Measurements from ENCODE around the gene HECTD4.

The HECTD4 gene

GRCh38 chr12:112176321-112177010, 205.8 kb downstream of the HECTD4 start:
- DNase-seq (ENCODE audit: low read depth) = no peak

GRCh38 chr12:112175361-112176155, 206.7 kb downstream of the HECTD4 start:
- DNase-seq (ENCODE audit: low read depth) = no peak

- DNase-seq (ENCODE audit: low read depth) = no peak
These were observed 209.5 kb downstream of the HECTD4 start for GRCh38 chr12:112172556-112173324.

GRCh38 chr12:112170971-112171596, 211.1 kb downstream of the HECTD4 start:
- no peak for DNase-seq (ENCODE audit: low read depth)

- no peak for DNase-seq (ENCODE audit: low read depth)
These were observed 211.9 kb downstream of the HECTD4 start for GRCh38 chr12:112170376-112170775.

GRCh38 chr12:112169966-112170365, 212.3 kb downstream of the HECTD4 start:
- no peak for DNase-seq (ENCODE audit: low read depth)

GRCh38 chr12:112169161-112169872, 212.9 kb downstream of the HECTD4 start:
- DNase-seq (ENCODE audit: low read depth) = no peak

GRCh38 chr12:112168561-112168971, 213.7 kb downstream of the HECTD4 start:
- no peak for DNase-seq (ENCODE audit: low read depth)

GRCh38 chr12:112167718-112168525, 214.3 kb downstream of the HECTD4 start:
- DNase-seq (ENCODE audit: low read depth) = no peak

- no peak for DNase-seq (ENCODE audit: low read depth)
These were observed 215.2 kb downstream of the HECTD4 start for GRCh38 chr12:112167031-112167461.

GRCh38 chr12:112166051-112167015, 215.9 kb downstream of the HECTD4 start:
- DNase-seq (ENCODE audit: low read depth) = no peak

- no peak for DNase-seq (ENCODE audit: low read depth)
These were observed 216.6 kb downstream of the HECTD4 start for GRCh38 chr12:112165624-112166023.

GRCh38 chr12:112164011-112164660, 218.1 kb downstream of the HECTD4 start:
- DNase-seq (ENCODE audit: low read depth) = no peak

GRCh38 chr12:112163471-112163991, 218.7 kb downstream of the HECTD4 start:
- DNase-seq (ENCODE audit: low read depth) = no peak

GRCh38 chr12:112163056-112163455, 219.2 kb downstream of the HECTD4 start:
- DNase-seq (ENCODE audit: low read depth) = no peak

GRCh38 chr12:112162241-112162790, 219.9 kb downstream of the HECTD4 start:
- DNase-seq (ENCODE audit: low read depth) = no peak

- DNase-seq (ENCODE audit: low read depth) = no peak
These were observed 220.5 kb downstream of the HECTD4 start for GRCh38 chr12:112161711-112162110.

- DNase-seq (ENCODE audit: low read depth) = no peak
These were observed 221.6 kb downstream of the HECTD4 start for GRCh38 chr12:112160611-112161010.

Data from stimulated activated CD8-positive, alpha-beta memory T cell treated with anti-CD3 and anti-CD28 coated beads, Interleukin-7, amount 100 ng/mL, for 24 hours (primary cell).